UCSD-AML1 (cell line): ENCODE results near the gene TPD52L1.
"Not testable (repeated sequence)": the region's sequence is repeated elsewhere in the genome, so short reads cannot be mapped to it uniquely, and the experiment has no call there.

Experiments used
- DNase-seq: peaks from one replicate; lab custom pipeline; 2025; ENCODE audit not compliant: unreplicated experiment; lab: John Stamatoyannopoulos, UW

The TPD52L1 gene

GRCh38 chr6:125153391-125154117 is at the start of gene TPD52L1:
Gene TPD52L1, plus strand, starts transcription at chr6:125153773. Its CDS starts 179 bp downstream, at chr6:125153952.
- DNase-seq: peak; percentile 61

- DNase-seq: no peak
Measured at GRCh38 chr6:125104425-125104824, 49.1 kb upstream of the TPD52L1 start.

- DNase-seq: no peak
Measured at GRCh38 chr6:125107048-125107447, 46.5 kb upstream of the TPD52L1 start.

- no peak for DNase-seq
Measured at GRCh38 chr6:125107896-125108295, 45.7 kb upstream of the TPD52L1 start.

- DNase-seq: no peak
Measured at GRCh38 chr6:125110056-125110455, 43.5 kb upstream of the TPD52L1 start.

- no peak for DNase-seq
Measured at GRCh38 chr6:125111219-125111983, 42.2 kb upstream of the TPD52L1 start.

- no peak for DNase-seq
Measured at GRCh38 chr6:125112934-125113333, 40.6 kb upstream of the TPD52L1 start.

- peak; percentile 21 for DNase-seq
Measured at GRCh38 chr6:125114248-125114858, 39.2 kb upstream of the TPD52L1 start.

GRCh38 chr6:125116170-125116569 is 37.4 kb upstream of the TPD52L1 start:
- no peak for DNase-seq

GRCh38 chr6:125116710-125117109 is 36.9 kb upstream of the TPD52L1 start:
- DNase-seq: no peak

GRCh38 chr6:125117818-125118217 is 35.8 kb upstream of the TPD52L1 start:
- DNase-seq: no peak

- no peak for DNase-seq
Measured at GRCh38 chr6:125120054-125120590, 33.5 kb upstream of the TPD52L1 start.

GRCh38 chr6:125121894-125122293 is 31.7 kb upstream of the TPD52L1 start:
- DNase-seq: no peak

- no peak for DNase-seq
Measured at GRCh38 chr6:125123051-125123450, 30.5 kb upstream of the TPD52L1 start.

- DNase-seq: no peak
Measured at GRCh38 chr6:125123468-125124048, 30.0 kb upstream of the TPD52L1 start.

- DNase-seq: no peak
Measured at GRCh38 chr6:125124049-125124669, 29.4 kb upstream of the TPD52L1 start.

- not testable (repeated sequence) for DNase-seq
Measured at GRCh38 chr6:125125856-125126255, 27.7 kb upstream of the TPD52L1 start.

GRCh38 chr6:125129354-125129753 is 24.2 kb upstream of the TPD52L1 start:
- no peak for DNase-seq

- DNase-seq: no peak
Measured at GRCh38 chr6:125132058-125132457, 21.5 kb upstream of the TPD52L1 start.

- DNase-seq: no peak
Measured at GRCh38 chr6:125136378-125136777, 17.2 kb upstream of the TPD52L1 start.

- DNase-seq: no peak
Measured at GRCh38 chr6:125138083-125138482, 15.5 kb upstream of the TPD52L1 start.
